ENCODE data around the gene ALX3. TPM values are rescaled to one million over a fixed set of nuclear protein-coding genes. Genes with fewer than 3 reads are reported as not detected.

ALX3 gene
- total and polyA plus RNA-seq, 2 of the 8 experiments (the other 6 are each of a cell fraction or from before 2014, with no cell fraction given) = 0.20 TPM; not detected in 1

GRCh38 chr1:110034040-110034450 is 36.4 kb downstream of the ALX3 start (continued):
- TF ChIP-seq ASH2L (IDR thresholded peaks at IDR 0.05; ENCODE audit: low read length) (no peak), RNF2 (IDR thresholded peaks at IDR 0.05; ENCODE audit: borderline replicate concordance, low read depth, low read length, missing control alignments, poor library complexity, severe bottlenecking) (no peak), YY1 (IDR thresholded peaks at IDR 0.05; ENCODE audit: low read depth, low read length) (no peak)

Measured in H1 (cell line).